NCI-H2081 (cell line): ENCODE data around the gene PMPCA.

Experiments used
- DNase-seq, 2 experiments: peaks; one replicate each; lab custom pipeline; 2025; lab: John Stamatoyannopoulos, UW

Gene PMPCA

GRCh38 chr9:136456258-136456657 is 45.8 kb downstream of the PMPCA start:
- no peak for DNase-seq

GRCh38 chr9:136457326-136457725 is 46.9 kb downstream of the PMPCA start:
- DNase-seq, result no peak

- no peak for DNase-seq
These were observed 49.0 kb downstream of the PMPCA start for GRCh38 chr9:136459425-136459824.

GRCh38 chr9:136460772-136461325 is 50.4 kb downstream of the PMPCA start:
- DNase-seq, result no peak

GRCh38 chr9:136462664-136463063 is 52.2 kb downstream of the PMPCA start:
- no peak for DNase-seq

- DNase-seq, result no peak
These were observed 53.1 kb downstream of the PMPCA start for GRCh38 chr9:136463578-136463977.

GRCh38 chr9:136464241-136464640 is 53.8 kb downstream of the PMPCA start:
- no peak for DNase-seq

- DNase-seq, result no peak
These were observed 55.2 kb downstream of the PMPCA start for GRCh38 chr9:136465500-136466154.

GRCh38 chr9:136466155-136466541 is 55.7 kb downstream of the PMPCA start:
- no peak for DNase-seq

GRCh38 chr9:136467766-136468165 is 57.3 kb downstream of the PMPCA start:
- DNase-seq, result no peak

- DNase-seq, result no peak
These were observed 59.9 kb downstream of the PMPCA start for GRCh38 chr9:136470356-136470755.

GRCh38 chr9:136470792-136471469 is 60.5 kb downstream of the PMPCA start:
- DNase-seq, result no peak

GRCh38 chr9:136471802-136472487 is 61.5 kb downstream of the PMPCA start:
- DNase-seq, result no peak

- DNase-seq, result no peak
These were observed 62.3 kb downstream of the PMPCA start for GRCh38 chr9:136472640-136473353.

GRCh38 chr9:136473354-136473721 is 62.9 kb downstream of the PMPCA start:
- no peak for DNase-seq
